HG02973 (cell line): ENCODE measurements around the gene KASH5.
"Not testable (repeated sequence)": the region's sequence is repeated elsewhere in the genome, so short reads cannot be mapped to it uniquely, and the experiment has no call there.

Source experiments
- ATAC-seq: cut with Tn5 transposase; IDR thresholded peaks from one replicate; pipeline ENCODE4 v1.9.1; 2021; ENCODE audit warnings: moderate library complexity; ENCODE audit not compliant: unreplicated experiment

KASH5 gene

DNA sequence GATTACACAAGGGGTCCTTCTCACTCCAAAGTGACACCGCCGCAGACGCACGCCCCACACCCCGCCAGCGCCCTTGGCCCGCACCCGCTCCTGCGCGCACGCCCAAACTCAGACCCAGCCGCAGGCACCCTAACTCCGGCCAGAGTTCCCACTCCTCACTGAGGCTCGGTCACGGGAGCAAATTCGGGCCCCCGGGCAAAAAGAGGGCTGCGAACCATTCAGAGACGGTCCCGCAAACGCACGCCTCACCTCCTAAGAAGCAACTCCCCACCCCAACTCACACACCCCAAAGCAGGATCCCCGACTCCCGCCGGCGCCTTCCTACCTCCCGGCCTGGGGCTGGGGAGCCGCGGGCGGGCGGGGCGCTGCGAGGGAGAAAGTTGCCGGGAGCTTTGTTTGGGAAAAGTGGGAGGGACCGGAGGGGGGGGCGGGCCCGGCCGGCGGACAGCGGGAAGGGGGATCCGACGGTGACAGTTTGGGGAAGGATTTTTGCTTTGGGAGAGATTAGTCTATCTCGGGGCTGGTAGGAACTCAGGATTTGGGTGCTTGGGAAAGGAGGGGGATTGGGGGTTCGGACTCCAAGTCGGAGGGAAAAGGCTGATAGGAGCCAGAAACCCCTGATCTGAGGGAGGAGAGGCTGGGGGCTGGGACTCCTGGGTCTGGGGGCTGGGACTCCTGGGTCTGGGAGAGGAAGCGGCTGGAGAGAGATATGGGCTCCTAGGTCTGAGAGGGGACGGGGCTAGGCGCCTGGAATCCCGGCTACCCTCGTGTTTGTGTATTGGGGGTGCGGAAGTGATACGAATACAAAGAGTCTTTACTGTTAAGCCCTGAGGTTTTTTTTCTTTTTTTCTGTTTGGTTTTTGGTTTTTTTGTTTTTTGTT, 25.8 kb upstream of the KASH5 start, which contains the start of gene TEAD2:
TSS of gene TEAD2 (minus strand) at position 369 of the 881 bp plus-strand sequence. CDS start 2,341 bp downstream, outside the sequence.
- ATAC-seq, result no peak

DNA sequence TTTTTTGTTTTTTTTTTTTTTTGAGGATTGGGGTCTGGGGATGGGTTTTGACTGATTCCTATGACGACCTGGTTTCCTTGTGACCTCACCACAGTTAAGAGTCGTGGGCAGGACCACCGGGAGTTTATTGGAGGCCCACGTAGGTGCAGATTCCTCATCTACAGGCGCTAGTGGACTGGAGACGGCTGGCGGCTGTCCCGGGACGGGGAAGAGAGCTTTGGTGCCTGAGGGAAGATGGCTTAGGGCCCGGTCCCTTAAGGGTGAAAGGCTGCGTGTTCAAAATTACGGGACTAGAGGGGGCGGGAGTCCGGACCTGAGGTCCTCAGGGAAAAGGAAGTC, 25.2 kb upstream of the KASH5 start:
- no peak for ATAC-seq

DNA sequence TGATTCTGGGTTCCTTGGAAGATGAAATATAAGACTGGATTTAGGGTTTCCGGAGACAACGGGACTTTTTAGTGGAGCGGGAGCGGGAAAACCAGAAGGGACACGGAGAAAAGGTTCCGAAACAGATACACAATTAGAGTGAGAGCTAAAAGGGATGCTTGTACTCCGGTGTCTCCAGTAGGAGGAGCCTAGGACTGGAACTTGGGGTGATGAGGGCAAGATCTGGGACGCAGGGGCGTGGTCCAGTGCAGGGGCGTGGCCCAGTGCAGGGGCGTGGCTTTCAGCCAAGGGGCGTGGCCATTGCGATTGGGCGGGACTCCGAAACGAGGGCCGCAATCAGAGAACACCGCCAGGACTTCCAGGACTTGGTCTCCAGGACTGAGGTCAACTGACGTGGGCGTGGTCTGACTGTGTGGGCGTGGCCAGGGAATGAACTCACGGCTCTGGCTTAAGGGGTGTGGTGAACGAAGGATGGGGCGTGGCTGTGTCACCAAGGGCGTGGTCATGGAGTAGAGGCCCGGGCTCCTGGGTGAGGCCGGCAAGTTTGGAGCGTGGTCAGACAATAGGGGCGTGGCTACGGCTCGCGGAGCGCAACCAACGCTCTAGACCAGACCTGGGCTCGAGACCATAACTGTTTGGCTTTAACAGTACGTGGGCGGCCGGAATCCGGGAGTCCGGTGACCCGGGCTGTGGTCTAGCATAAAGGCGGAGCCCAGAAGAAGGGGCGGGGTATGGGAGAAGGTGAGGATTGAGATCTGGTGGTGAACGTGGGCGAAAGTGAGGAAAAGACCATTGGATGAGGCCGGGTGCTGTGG, 24.6 kb upstream of the KASH5 start, which contains the start of gene DKKL1:
TSS of gene DKKL1 (plus strand) at position 610 of the 815 bp plus-strand sequence. CDS start at position 732, 122 bp downstream.
- ATAC-seq, result peak; percentile 58

DNA sequence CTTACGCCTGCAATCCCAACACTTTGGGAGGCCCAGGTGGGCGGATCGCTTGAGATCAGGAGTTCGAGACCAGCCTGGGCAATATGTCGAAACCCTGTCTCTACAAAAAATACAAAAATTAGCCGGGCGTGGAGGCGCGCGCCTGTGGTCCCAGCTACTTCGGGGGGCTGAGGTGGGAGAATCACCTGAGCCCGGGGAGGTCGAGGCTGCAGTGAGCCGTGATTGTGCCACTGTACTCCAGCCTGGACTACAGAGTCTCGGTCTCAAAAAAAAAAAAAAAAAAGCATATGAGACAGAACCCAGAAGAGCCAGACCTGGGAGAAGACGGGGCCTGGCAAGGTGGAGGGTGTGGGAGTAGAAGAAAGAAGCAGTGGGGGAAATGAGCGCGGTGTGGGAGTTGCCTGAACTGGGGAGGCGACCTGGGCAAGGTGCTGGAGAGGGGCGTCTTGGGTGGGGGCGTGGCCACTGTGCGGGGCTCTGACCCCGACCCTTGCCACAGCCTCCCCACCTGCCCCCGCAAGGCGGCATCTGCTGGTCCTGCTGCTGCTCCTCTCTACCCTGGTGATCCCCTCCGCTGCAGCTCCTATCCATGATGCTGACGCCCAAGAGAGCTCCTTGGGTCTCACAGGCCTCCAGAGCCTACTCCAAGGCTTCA, 23.8 kb upstream of the KASH5 start:
- ATAC-seq, result no peak

DNA sequence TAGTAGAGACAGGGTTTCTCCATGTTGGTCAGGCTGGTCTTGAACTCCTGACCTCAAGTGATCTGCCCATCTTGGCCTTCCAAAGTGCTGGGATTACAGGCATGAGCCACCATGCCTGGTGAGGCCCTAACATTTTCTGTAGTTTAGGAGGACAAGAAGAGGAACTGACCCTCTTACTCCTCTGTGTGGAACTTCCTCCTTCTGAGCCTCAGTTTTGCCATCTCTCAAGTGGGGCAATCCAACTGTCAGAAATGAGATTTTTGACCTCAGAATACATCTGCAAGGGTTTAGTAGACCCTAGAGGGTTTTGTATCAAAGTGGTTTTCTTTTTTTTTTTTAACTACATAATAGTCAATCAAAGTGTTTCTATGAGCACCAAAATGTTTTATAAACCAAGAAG, 21.9 kb upstream of the KASH5 start:
- ATAC-seq, result no peak

DNA sequence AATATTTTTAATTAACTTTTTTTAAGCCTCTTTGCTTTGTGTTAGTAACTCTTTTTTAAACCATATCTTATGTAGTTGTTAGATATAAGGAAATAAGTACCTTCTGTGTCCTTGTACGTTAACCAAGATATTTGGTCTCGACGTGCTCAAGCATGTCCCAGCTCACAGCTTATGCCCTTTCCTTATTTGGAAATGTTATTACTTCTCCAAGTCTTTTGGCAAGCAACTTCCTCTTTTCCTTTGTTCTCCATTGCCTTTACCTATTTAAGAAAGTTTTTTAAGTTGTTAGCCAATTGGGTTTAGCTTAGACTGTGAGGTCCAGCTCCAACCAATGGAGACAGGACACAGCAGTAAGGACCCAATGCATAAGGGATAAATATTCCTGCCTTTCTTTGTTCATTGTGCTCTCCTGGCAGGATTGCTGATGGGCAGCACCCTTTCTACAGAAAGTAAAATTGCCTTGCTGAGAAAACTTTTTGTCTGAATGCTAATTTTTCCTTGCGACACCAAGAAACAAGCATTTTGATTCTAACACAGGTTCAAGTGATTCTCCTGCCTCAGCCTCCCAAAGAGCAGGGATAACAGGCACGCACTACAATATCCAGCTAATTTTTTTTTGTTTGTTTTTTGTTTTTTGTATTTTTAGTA, 19.2 kb upstream of the KASH5 start:
- ATAC-seq, result no peak

DNA sequence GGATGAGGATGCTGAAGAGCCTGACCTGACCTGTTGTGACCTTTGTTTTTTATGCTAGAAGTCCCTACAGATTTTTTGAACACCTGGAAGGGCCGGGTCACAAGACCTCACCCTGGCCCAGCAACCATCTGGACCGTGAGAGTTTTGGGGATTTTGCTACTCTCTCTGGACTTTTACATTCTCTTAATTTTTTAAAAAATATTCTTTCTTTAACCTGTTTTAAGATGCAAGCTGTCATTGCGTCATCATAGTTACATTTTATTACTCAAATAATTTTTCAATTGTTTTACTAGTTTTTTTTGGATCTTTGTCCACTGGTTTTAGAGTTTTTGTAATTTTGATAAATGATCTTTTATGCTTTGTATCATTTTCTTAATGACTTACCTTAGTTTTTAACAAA, 16.9 kb upstream of the KASH5 start:
- ATAC-seq, result no peak

DNA sequence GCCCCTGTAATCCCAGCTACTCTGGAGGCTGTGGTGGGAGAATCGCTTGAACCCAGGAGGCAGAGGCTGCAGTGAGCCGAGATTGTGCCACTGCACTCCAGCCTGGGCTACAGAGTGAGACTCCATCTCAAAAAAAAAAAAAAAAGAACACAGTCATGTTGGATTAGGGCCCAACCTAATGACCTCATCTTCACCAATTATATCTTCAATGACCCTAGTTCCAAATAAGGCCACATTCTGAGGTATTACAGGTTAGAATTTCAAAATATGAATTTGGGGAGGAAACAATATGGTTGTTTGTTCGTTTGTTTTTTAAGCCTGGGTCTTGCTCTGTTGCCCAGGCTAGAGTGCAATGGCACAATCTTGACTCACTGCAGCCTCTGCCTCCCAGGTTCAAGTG, 14.9 kb upstream of the KASH5 start:
- not testable (repeated sequence) for ATAC-seq

DNA sequence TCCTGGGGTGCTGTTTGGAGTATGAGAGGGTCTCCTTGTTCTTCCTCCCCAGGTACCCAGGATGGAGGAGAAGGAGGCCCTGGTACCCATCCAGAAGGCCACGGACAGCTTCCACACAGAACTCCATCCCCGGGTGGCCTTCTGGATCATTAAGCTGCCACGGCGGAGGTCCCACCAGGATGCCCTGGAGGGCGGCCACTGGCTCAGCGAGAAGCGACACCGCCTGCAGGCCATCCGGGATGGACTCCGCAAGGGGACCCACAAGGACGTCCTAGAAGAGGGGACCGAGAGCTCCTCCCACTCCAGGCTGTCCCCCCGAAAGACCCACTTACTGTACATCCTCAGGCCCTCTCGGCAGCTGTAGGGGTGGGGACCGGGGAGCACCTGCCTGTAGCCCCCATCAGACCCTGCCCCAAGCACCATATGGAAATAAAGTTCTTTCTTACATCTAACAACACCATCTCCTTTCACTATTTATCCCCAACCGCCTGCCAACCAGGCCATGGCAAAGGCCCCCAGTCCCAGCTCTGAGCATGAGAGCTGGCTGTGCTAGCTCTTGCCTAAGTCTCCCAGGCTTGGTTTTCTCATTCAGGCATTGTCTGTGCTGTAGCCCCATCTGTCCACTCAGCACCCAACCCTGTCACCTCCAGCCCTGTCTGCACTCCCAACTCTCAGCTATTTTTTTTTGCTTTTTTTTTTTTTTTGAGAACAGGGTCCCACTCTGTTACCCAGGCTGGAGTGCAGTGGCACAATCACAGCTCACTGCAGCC, 13.2 kb upstream of the KASH5 start:
- ATAC-seq, result no peak

DNA sequence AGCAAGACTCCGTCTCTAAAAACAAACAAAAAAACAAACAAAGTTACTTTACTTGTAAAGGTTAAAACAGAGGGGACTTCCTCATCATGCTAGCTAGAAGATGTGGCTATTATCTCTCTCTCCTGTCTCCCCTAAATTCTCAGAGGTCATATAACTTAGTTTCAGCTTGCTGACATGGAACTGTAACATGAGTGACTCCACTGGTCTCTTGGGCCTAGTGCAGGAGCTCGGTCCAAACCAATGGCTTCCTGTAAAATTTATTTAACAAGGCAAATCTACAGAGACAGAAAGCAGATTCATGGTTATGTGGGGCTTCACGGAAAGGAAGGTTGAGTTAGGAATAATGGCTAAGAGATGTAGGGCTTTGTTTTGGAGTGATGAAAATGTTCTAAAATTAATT, 9.5 kb upstream of the KASH5 start:
- ATAC-seq, result no peak

DNA sequence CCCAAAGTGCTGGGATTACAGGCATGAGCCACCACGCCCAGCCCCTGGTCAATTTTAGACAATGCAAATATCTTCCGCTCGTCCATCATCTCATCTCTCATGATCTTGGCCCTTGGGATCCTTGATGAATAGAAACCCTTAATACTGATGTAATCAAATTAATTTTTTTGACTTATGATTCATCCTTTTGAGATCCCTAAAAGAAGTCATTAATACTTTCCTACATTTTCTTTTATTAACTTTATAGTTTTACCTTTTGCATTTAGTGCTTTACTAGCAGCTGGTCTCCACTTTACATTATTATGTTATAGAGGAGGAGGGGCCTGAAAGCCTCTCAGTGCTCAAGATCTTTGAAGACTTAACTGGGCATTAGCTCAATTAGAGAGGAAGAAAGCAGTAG, 7.7 kb upstream of the KASH5 start:
- ATAC-seq, result no peak

DNA sequence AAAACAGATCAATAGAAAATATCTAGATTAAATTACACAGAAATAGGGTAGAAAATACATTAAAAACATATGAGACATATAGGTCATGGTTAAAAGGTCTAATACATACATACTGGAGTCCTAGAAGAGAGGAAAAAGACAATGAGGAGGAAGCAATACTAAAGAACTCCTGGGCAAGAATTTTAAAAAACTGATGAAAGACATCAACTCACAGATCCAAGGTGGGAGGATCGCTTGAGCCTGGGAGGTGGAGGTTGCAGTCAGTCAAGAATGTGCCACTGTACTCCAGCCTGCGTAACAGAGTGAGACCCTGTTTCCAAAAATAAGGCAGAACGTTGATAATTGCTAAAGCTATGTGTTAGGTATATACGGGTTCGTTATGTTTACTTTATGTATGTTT, 5.4 kb upstream of the KASH5 start:
- ATAC-seq, result no peak

DNA sequence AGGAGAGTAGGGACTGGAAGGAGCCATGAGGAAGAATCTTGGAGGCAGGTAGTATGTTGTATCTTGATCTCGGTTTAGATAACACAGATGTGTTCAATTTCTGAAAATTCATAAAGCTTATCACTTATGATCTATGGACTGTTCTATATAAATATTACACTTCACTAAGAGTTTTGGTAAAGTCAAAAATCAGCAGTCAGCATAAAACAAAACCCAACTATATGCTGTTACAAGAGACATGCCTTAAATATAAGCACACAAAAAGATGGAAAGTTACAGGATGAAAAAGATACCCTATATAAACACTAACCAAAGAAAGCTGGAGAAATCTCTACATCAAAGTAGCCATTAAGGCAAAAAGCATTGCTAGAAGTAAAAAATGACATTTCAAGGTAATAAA, 4.5 kb upstream of the KASH5 start:
- no peak for ATAC-seq

DNA sequence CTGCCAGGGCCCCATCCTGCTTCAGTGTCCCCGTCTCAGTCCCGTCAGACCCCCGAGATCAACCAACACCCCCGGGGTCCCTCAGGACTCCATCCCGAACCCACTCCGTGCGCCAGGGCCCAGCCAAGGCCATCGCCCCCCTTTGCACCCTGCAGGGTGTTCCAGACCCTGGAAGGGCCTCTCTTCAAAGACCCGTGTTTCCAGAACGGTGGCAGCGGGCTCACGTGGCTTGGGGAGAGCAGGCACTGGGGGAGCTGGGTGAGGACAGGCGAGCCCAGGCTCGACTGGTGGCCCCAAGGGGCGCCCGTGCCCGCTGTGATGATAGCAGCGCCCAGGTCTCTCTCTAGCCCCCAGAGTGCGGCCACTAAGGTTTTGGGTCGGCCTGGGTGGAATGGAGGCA, 1.4 kb downstream of the KASH5 start:
- no peak for ATAC-seq

DNA sequence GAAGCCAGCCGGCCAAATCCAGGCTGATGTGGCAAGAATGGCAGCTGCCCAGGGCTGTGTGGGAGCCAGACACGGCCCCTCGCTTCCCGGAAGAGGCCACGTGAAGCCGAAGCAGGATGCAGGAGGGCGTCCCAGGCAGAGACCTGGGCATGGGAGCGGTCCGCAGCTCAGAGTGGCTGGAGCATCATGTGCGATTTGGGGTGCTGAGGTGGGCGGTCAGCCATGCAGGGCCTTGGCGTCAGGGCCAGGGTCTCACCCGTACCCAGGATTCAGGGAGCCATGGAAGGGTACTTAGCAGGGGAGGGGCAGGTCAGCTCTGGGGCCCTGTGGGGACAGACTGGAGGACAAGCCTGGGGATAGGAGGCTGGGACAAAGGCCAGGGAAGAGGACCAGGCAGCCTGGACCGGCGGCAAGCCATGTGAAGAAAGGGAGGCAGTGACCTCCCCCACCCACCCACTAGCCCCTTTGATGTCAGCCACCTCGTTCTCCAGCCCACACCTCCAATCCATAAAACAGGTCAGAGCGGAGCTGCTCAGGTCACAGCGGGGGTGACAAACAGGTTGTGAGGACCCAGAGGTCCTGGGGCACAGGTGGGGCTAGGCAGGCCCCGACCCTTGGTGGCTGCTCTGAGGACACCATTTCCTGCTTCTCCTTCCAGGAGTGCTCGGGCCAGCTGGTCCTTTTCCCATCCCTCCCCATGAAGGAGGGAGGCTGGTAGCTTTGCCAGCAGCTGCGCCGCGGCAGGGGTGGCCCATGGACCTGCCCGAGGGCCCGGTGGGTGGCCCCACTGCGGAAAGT, 2.3 kb downstream of the KASH5 start:
- no peak for ATAC-seq

DNA sequence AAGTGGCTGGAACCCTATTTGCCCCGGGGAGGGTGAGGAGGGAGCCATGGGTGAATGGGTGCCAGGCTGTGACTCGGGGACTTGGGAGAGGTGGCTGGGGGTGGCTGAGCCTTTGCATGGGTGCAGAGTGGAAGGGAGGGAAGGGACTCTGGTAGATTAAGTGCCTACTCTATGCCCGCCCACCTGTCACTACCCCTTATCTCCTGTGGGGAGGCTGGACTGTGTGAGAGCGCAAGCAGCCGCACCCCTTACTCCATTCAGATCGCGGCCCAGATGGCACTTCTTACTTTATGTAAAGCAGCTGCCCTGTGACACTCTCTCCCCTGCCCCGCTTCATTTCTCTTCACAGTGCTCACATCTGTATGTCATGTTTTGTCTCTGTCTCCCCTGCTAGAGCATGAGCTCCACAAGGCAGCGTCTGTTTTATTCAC, 2.9 kb downstream of the KASH5 start:
- no peak for ATAC-seq

DNA sequence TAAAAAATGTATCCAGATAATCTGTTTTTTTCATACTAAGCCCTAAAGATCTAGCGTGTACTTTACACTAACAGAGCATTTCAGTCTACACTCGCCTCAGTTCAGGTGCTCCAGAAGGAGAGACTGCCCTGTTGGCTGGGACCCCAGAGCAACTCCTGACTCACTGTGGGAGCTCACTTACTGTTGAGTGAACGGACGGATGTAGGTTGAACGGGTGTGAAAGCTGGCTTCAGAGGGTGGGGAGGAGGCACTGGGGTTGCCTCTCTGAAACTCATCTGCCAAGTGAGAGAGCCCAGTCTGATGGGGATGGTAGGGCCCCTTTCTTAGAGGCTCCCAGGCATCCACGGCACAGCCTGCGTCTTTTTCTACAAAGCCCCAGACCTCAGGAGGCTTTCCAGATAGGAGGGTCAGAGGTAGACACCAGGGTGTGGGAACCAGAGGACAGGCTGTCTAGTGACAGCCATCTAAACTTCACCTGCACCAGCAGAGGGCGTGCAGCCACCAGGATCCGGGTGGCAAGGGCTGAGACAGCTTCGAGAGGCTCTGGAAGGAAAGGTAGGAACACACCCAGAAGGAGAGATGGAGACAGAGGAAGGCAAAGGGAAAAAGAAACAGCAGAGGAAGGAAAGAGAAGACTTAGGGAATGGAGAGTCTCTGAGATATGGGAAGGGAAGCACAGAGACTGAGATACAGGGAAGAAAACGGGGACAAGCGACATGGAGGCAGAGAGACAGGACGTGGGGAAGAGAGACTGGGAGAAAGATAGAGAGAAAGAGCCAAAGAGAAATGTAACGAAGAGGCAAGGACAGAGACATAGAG, 3.7 kb downstream of the KASH5 start:
- ATAC-seq, result no peak

DNA sequence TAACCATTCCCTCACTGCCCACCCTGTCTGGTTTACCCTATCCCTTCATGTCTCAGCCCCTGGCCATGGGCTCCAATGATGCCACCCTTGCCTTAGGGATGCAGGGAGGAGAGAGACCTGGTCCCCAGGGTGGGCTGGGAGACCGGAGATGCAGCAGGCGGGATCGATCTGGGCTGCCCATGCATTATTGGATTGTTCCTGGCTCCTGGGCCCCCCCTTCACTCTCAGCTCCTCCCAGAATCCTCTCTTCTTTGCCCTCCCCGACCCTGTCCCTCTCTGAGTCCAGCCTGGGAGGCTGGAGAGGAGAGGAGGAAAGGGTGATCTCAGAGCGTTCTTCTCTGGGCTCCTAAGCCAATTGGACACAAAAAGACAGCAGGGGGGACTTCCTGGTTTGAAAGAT, 5.8 kb downstream of the KASH5 start:
- no peak for ATAC-seq
